ENCODE results near the gene CCNYL1.
A peak's percentile ranks its signal among the peaks of the same experiment; 100 is the strongest.
"Not testable (repeated sequence)": the region's sequence is repeated elsewhere in the genome, so short reads cannot be mapped to it uniquely, and the experiment has no call there.

The CCNYL1 gene

GRCh38 chr2:207698301-207698700, 13.1 kb upstream of the CCNYL1 start:
- DNase-seq, result no peak

GRCh38 chr2:207704078-207704477, 7.4 kb upstream of the CCNYL1 start:
- DNase-seq, result no peak

DNA sequence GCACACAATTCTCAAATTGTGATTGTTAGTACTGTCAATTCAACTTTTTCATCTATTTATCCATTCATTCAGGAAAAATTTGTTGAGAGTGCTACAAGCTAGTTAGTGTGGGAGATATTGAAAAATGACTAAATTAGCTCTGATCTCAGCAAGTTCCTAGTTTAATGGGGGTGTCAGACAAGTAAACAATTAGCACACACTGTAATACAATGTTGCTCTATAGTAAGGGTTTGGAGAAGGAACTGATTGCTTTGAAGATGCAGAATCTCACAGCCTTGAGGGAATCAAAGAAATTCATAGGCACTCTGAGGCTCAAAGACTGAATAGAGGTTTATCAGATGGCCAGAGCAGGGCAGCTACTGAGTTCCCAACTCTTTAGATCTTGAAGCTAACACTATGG, 6.8 kb upstream of the CCNYL1 start:
- no peak for DNase-seq

DNA sequence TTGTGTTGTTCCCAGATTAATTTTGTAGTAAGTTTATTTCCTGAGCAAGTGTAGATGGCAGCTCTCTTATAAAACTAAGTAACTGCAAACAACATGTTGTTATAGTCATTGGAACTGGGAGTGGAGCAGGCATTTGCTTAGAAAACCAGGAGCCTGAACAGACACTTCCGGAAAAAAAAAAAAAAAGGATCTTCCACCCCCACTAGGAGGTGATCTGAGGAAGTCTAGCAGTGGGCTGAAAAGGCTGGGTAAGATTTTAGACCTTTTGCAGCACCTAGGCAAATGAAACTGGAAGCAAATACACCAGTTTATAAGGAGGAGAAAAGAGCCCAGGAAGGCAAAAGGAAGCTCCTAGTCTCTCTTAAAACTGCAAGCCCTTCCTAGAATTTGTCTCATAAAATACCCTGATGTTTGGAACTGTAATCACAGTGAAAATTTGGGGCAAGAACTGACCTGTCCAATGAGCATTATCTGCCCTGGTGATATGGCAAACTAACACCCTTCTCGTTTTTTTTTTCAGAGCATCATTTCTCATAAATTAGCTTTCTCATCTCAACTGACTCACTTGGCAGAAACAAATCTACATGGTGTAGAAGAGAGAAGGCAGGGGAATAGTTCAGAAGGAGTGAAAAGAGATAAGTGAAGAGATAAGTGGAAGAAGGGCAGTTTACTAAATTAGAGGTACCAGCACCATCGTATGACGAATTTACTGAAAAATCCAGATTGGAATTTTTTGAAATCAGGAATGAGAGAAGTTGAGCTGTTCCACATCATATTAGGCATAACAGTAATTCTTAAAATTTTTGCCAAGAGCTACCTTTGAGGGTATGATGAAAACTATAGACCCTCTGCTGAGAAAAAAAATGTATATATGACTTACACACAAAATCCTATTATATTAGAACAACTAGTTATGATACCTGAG, 4.2 kb upstream of the CCNYL1 start:
- no peak for DNase-seq

DNA sequence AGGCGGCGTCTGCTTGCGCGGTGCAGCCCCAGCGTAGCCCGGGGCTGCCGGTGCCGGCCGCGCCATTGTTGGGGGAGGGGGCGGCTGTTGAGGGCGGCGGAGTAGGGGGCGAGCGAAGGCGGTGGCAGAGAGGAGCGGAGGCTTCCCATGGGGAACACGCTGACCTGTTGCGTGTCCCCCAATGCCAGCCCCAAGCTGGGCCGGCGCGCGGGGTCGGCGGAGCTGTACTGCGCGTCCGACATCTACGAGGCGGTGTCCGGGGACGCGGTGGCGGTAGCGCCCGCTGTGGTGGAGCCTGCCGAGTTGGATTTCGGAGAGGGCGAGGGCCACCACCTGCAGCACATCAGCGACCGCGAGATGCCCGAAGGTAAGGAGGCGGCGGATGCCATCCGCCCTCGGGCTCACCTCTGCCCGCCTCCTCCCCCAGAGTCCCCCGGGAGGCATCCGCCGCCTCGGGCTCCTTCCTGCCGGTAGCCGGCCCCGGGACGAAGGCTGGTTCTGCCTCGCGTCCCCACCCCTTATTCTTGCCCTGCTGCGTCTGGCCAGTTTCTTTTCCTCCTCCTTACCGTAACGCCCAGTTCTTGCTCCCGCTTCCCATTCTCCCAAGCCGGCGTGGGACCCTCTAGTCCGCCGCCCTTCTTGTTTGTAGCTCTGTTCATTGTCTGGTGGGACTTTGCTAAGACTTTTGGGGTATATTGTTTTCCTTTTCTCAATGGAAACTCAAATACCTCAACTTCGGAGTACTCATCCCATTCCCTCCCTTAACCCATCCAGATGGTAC, 500 bp downstream of the CCNYL1 start:
- no peak for DNase-seq

GRCh38 chr2:207716056-207716455, 4.6 kb downstream of the CCNYL1 start:
- no peak for DNase-seq

GRCh38 chr2:207718521-207718920, 7.1 kb downstream of the CCNYL1 start:
- no peak for DNase-seq

DNA sequence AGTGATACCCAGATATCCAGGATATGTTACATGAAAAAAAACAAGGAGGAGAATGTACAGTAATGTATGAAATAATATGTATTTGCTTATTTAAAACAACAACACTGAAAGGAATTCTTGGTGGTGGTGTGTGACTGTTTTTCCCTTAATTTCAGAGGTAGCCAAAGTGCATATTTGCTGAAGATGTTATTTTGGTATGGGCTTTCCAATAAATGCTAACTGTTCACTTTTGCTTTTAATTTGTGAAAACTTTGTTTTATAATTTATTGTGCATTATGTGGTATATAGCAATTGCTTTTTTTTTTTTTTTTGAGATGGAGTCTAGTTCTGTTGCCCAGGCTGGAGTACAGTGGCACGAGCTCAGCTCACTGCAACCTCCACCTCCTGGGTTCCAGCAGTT, 7.6 kb downstream of the CCNYL1 start:
- no peak for DNase-seq

DNA sequence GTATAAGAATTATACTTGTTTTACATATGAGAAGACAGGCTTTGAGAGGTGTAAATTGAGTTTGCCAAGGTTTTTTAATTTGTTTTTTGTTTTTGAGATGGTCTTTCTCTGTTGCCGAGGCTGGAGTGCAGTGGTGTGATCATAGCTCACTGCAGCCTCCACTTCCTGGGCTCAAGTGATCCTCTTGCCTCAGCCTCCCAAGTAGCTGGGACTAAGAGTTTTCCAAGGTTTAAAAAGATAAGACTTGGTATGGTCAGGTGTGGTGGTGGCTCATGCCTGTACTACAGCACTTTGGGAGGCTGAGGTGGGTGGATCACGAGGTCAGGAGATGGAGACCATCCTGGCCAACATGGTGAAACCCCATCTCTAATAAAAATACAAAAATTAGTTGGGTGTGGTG, 8.2 kb downstream of the CCNYL1 start:
- DNase-seq, result not testable (repeated sequence)

DNA sequence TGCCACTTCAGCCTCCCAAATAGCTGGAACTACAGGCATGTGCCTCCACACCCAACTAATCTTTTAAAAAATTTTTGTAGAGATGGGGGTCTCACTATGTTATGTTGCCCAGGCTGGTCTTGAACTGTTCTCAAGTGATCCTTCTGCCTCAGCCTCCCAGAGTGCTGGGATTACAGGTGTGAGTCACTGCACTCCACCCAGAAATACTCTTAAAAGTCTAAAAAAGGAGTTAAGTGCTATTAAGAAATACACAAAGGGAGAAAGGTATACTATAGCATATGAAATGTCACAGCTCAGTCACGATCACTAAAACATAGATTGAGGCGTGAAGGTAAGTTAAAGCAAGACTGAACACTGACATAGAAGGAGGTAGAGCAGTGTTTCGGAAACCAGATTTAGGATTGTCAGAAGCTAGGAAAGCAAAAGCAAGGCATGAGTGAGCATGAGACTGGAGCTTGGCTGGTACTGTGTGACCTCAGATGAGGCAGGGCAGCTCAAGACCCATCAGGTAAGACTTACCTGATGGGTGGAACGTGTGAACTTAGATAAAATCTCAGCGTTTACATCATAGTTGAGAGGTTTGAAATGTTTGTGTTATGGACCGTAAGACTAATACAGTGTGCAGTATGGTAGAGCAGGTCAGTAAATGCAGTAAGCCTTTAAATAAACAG, 9.2 kb downstream of the CCNYL1 start:
- DNase-seq, result no peak

- no peak for DNase-seq
These were observed 11.5 kb downstream of the CCNYL1 start for GRCh38 chr2:207722773-207723424.

- DNase-seq, result not testable (repeated sequence)
These were observed 12.0 kb downstream of the CCNYL1 start for GRCh38 chr2:207723425-207723787.

GRCh38 chr2:207724113-207724512, 12.7 kb downstream of the CCNYL1 start:
- DNase-seq, result no peak

GRCh38 chr2:207725873-207726578, 14.6 kb downstream of the CCNYL1 start:
- DNase-seq, result no peak

DNA sequence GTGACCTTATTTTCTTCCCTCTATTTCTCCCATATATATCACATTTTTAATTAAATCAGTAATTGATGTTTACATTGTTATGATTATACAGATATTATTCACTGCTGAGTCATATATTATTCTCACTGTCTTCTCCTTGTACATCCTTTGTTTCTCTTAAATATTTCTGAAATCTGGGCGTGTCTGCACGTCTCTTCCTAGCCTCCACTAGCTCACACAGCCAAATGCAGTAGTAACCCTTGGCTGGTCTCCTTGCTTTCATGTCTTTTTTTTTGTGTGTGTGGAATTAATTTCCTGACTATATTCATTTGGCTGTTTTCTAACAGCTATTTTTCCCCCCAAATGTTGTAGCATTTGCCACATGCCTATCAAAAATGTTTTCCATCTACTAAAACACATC, 15.8 kb downstream of the CCNYL1 start:
- DNase-seq, result peak; percentile 60

DNA sequence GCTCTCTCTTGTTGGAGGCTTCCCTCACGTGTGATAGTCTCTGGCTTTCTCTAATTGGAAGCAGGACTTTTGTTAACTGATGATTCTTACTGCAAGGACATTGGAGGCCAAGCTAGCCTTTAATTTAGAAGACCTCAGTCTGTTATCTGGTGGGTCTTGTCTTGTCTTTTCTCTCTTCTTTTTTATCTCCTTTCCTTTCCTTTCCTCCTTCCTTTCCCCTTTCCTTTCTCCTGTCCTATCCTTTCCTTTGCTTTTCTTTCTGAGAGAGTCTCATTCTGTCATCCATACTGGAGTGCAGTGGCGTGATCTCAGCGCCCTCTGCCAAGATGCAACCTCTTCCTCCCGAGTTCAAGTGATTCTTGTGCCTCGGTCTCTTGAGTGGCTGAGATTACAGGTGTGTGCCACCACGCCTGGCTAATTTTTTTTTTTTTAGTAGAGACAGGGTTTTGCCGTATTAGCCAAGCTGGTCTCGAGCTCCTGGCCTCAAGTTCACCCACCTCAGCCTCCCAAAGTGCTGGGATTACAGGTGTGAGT, 18.1 kb downstream of the CCNYL1 start:
- DNase-seq, result no peak

GRCh38 chr2:207731138-207731537, 19.7 kb downstream of the CCNYL1 start:
- DNase-seq, result no peak

- no peak for DNase-seq
These were observed 22.3 kb downstream of the CCNYL1 start for GRCh38 chr2:207733597-207734240.

DNA sequence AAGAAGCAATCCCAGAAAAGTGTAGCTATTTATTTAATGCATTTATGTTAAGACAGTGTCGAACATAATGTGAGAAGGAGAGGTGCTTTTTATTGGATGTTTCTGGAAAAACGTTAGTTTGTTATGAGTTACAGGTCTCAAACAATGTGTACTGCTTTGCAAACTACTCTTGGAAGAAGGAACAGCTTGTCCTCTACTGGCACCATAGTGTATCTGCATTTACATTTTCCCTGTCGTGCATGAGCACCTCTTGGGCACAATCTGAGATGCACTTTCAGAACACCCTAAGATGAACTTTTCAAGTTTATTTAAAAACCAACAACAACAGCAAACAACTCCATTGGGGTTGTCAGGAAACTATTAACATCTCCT, 22.8 kb downstream of the CCNYL1 start:
- peak; percentile 63 for DNase-seq

DNA sequence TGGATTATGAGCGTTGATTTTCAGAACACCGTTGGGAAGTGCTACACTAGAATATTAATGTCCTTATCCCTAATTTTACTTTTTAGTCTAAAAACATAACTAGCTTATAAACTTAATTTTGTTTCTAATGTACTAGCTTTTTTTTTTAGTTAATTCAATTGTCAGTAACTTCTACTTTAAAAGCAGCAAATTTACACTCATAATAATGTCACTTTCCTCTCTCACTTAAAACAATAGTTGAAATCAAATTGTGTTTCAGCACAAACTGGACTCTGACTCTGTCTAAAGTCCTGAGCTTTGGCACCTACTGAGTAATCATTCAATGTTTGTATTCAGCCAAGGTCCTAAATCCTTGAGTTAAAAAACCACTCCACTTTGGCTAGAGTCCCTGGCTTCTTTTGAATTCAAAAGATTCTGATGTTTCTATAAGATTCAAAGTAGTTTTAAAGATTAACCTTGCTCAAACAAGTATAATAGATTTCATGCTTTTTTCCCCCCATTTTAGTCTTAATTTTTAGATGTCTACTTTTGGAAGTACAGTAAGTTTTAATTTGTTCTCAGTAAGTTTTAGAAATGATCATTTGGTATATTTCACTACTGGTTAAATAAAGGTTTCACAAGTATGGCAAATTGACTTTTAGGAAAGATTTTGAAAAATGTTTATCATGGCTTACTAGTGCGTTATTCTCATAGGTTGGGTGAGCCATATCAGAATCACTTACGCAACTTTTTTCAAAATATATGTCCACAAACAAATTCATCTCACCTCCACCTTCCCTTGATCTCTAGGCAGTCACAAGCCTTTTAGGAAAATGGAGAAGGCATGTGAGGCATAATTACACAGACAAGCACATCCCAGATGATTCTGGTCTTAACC, 23.4 kb downstream of the CCNYL1 start:
- DNase-seq, result no peak

DNA sequence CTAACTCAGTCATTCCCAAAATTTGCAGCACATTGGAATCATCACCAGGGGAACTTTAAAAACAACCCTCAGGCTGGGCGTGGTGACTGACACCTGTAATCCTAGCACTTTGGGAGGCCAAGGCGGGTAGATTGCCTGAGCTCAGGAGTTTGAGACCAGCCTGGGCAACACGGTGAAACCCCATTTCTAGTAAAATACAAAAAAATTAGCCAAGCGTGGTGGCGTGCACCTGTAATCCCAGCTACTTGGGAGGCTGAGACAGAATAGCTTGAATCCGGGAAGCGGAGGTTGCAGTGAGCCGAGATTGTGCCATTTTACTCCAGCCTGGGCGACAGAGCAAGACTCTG, 24.0 kb downstream of the CCNYL1 start:
- DNase-seq, result not testable (repeated sequence)

Data from NCI-H1694 treated with DMSO at 0.1 percent for 48 hours (cell line).